Right ventricle myocardium inferior (tissue), 1 donor: ENCODE results near the gene SWI5. TPM values are rescaled to one million over a fixed set of nuclear protein-coding genes. Genes with fewer than 3 reads are reported as not detected.
A peak's percentile ranks its signal among the peaks of the same experiment; 100 is the strongest.

Experiments used
- ATAC-seq: fragments of 200-7000 bp; cut with Tn5 transposase; one replicate; pipeline ENCODE4 v1.9.1; 2020; ENCODE audit warnings: mild to moderate bottlenecking, moderate library complexity
- DNase-seq: peaks from one replicate; pipeline ENCODE4 v3.0.0; 2021; ENCODE audit errors: missing footprints
- intact Hi-C: fragments of 100-400 bp; cut with DNase I; formaldehyde crosslinking; loops from one replicate; pipeline ENCODE4 v1.11.0; 2022
- microRNA-seq: library from miRNA; unstranded; fragments of <30 nt; microRNA quantifications from one replicate; pipeline ENCODE4 v1.2.0, GENCODE V29; 2020
- total RNA-seq: library from RNA; stranded (reverse); fragmentation: NEBNext Ultra II Directional; extraction: Animal tissue kit (Norgen Biotek cat#: 25700); gene quantifications from one replicate; pipeline ENCODE4 v1.2.1, GENCODE V29; 2021
- donor health status: DM: no; HTN: yes; CAD: no; lungs with severe emphysema.

The SWI5 gene
- total RNA-seq, 1 donor from 2014 or later: 14.9 TPM

DNA sequence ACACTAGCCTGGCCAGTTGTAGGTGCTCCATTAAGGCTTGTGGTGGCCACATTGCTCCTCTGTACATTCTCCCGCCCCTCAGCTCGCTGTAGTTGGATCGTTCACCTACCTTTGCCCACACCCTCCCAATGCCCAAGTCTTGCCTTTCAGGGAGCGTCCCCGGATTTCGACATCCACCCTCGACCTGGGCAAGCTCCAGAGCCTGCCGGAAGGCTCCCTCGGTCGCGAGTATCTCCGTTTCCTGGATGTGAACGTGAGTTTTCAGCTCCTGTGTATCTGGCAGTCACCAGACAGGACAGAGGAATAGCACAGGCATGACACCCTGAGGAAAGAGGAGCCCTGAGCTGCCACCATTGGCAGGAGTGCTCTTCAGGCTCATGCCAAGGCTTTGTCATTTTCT, 49.6 kb downstream of the SWI5 start:
- intact Hi-C loops: no loop called here
- ATAC-seq: no peak
- DNase-seq: no peak

DNA sequence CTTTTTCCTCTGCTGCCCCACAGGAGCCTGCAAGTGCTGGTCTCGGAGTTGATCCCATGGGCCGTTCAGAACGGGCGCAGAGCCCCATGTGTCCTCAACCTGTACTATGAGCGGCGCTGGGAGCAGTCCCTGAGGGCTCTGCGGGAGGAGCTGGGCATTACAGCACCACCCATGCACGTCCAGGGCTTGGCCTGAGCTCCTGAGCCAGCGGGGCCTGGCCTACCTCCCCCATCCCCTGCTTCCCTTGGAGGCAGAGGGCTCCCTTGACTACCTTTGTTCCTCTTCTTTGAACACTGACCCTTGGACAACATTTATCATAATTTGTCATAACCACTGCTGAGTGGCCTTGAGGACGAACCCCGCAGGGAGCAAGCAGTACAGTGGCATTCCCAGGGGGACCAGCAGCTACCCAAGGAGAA, 57.4 kb downstream of the SWI5 start:
- no peak for ATAC-seq
- intact Hi-C loops: no loop called here

DNA sequence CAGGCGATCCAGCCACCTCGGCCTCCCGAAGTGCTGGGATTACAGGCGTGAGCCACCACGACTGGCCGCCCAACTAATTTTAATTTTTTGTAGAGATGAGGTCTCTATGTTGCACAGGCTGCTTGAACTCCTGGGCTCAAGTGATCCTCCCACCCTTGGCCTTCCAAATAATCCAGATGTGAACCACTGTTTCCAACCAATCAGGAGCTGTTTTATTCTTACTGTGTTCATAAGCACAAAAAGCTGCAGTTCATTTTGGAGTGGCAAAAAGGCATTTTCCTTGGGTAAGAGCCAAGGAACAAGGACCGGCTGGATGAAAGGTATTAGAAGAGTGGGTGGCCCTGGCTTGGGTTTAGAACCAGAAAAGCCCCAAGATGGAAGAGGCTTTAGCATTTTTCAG, 59.1 kb downstream of the SWI5 start:
- no peak for ATAC-seq
- intact Hi-C loops: no loop called here
- DNase-seq: peak; percentile 18

More for the DNA sequence above, 57.4 kb downstream of the SWI5 start:
- peak; percentile 46 for DNase-seq

DNA sequence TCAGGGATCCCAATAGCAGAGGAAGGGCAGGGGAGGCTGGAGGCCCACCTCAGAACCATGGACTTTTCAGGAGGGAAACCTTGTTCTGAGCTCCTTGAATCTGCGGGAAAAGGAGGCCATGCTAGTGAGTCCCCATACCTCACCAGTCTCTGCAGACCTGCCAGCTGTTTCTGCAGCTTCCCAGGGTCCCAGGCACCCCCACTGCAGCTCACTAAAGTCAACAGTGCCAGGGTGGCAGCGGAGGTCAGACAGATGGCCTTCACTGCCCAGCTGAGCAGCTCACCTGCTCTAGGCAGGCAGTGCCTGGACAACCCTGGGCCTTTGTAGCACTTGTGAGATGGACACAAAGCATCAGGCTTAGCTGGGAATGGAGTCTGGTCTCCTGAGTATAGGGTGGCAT, 59.8 kb downstream of the SWI5 start:
- no peak for ATAC-seq
- DNase-seq: peak; percentile 47
- intact Hi-C loops: no loop called here

DNA sequence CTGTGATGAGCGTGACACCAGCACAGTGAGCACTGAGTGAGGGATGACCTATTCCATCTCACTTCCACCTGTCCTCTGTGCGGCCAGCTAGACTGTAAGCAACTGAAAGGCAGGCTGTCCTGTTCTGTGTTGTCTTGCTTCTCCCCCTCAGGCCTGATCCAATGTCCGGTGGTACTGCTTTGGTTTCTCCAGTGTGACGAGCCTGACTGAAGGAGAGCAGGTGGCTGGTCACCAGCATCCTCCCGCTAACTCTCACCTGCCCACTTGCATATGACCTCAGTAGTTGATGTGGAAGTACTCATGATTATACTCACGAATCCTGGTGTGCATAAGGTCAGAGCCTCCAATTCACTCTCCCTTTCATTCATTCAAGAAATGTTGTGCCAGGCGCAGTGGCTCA, 61.9 kb downstream of the SWI5 start:
- intact Hi-C loops: no loop called here
- peak; percentile 11 for DNase-seq
- no peak for ATAC-seq

Small RNAs within 50 kb of the gene (microRNA-seq; reads per million reads assigned to microRNA genes)
- gene MIR199B (1,461 reads per million, percentile 87 among the genes with 10 or more reads in this experiment), gene MIR3154 (2.2 reads per million)

Other genes with a start within 250 kb of the SWI5 start
- gene NAIF1, start 209.0 kb upstream of the SWI5 start, total RNA-seq: 5.1 TPM
- 5.9 TPM for gene SLC25A25, start 208.0 kb upstream of the SWI5 start, total RNA-seq
- 158 TPM for gene PTGES2, start 148.5 kb upstream of the SWI5 start, total RNA-seq
- gene LCN2, start 126.8 kb upstream of the SWI5 start, total RNA-seq: not detected
- 36.1 TPM for gene BBLN, start 116.0 kb upstream of the SWI5 start, total RNA-seq
- gene CIZ1, start 84.7 kb upstream of the SWI5 start, total RNA-seq: 69.3 TPM
- gene DNM1, start 72.9 kb upstream of the SWI5 start, total RNA-seq: 6.1 TPM
- gene GOLGA2, start 269 bp upstream of the SWI5 start, total RNA-seq: 76.4 TPM
- 37.4 TPM for gene TRUB2, start 46.2 kb downstream of the SWI5 start, total RNA-seq
- 29.1 TPM for gene COQ4, start 46.6 kb downstream of the SWI5 start, total RNA-seq
- gene SLC27A4, start 64.3 kb downstream of the SWI5 start, total RNA-seq: 19.2 TPM
- gene URM1, start 95.1 kb downstream of the SWI5 start, total RNA-seq: 52.9 TPM
- gene CERCAM, start 144.6 kb downstream of the SWI5 start, total RNA-seq: 7.8 TPM
- 10.8 TPM for gene ODF2, start 179.7 kb downstream of the SWI5 start, total RNA-seq
- 19.5 TPM for gene GLE1, start 228.4 kb downstream of the SWI5 start, total RNA-seq